T-cell (primary cell): Measurements from ENCODE around the gene ALDH3B1. TPM values are rescaled to one million over a fixed set of nuclear protein-coding genes. Genes with fewer than 3 reads are reported as not detected.

Source experiments
- ATAC-seq, 4 experiments: fragments of 200-7000 bp in 3 of 4; fragments of 150-1000 bp in 1 of 4; cut with Tn5 transposase; replicated peaks in 1 of 4; 1 replicate in 3 of 4; 2 replicates in 1 of 4; pipeline ENCODE4 v1.10.0; 2021; ENCODE audit warnings: moderate library complexity in 3 of 4, mild to moderate bottlenecking in 2 of 4, moderate number of reproducible peaks in 1 of 4
- CTCF ChIA-PET, 2 donors: fragments of 300-600 bp; sonication (Branson Sonifier 250); formaldehyde crosslinking; loops; one replicate each; lab custom pipeline; 2022; ENCODE audit warnings: antibody characterized with exemption in 2 of 2; lab: Charles Lee
- POLR2A ChIA-PET, 2 donors: fragments of 300-600 bp; sonication (Branson Sonifier 250); formaldehyde crosslinking; loops; one replicate each; lab custom pipeline; 2022; ENCODE audit warnings: antibody characterized with exemption in 2 of 2; lab: Charles Lee
- DNase-seq, 35 experiments: peaks; one replicate each; pipeline versions ENCODE4 v3.0.0 to v3.0.0-alpha.2; 2013 to 2023
- H3K27ac ChIP-seq: one replicate; pipeline ENCODE4 v1.5.1; 2013; ENCODE audit warnings: low read length
- H3K27me3 ChIP-seq, 2 experiments: replicated peaks in 1 of 2; 1 replicate in 1 of 2; 2 replicates in 1 of 2; pipeline versions ENCODE4 v1.6.1 to v1.7.0; 2013; ENCODE audit warnings: low read length in 1 of 2, mixed read lengths in 1 of 2; ENCODE audit not compliant: control insufficient read depth in 2 of 2, insufficient read depth in 2 of 2; ENCODE audit errors: extremely low read depth in 1 of 2
- H3K36me3 ChIP-seq, 2 donors: 1 replicate in 1 of 2; 2 replicates in 1 of 2; pipeline versions ENCODE4 v1.6.1 to v1.7.0; 2013; ENCODE audit warnings: low read length in 1 of 2; ENCODE audit not compliant: control insufficient read depth in 2 of 2, insufficient read depth in 1 of 2; ENCODE audit errors: extremely low read depth in 1 of 2
- H3K4me1 ChIP-seq, 2 experiments: 1 replicate in 1 of 2; 2 replicates in 1 of 2; pipeline versions ENCODE4 v1.6.1 to v1.7.0; 2013; ENCODE audit warnings: low read length in 2 of 2, mixed read lengths in 1 of 2; ENCODE audit not compliant: insufficient read depth in 2 of 2, control insufficient read depth in 1 of 2; ENCODE audit errors: extremely low read depth in 1 of 2
- H3K4me3 ChIP-seq, 2 donors: 1 replicate in 1 of 2; 2 replicates in 1 of 2; pipeline versions ENCODE4 v1.5.1 to v1.7.0; 2013; ENCODE audit warnings: mild to moderate bottlenecking in 2 of 2, low read length in 1 of 2, moderate library complexity in 1 of 2; ENCODE audit not compliant: control insufficient read depth in 1 of 2; ENCODE audit errors: extremely low read depth in 1 of 2
- H3K9me3 ChIP-seq: 2 replicates; pipeline ENCODE4 v1.7.0; 2013
- H3K27ac Mint-ChIP-seq, 2 donors: one replicate each; pipeline ENCODE4 v1.8.0; 2020 to 2021; ENCODE audit warnings: mild to moderate bottlenecking in 2 of 2, mixed read lengths in 2 of 2
- H3K27me3 Mint-ChIP-seq, 2 donors: one replicate each; pipeline ENCODE4 v1.8.0; 2021 to 2022; ENCODE audit warnings: mixed read lengths in 2 of 2
- H3K36me3 Mint-ChIP-seq: one replicate; pipeline ENCODE4 v1.8.0; 2021; ENCODE audit warnings: mixed read lengths
- H3K4me1 Mint-ChIP-seq, 3 donors: one replicate each; pipeline ENCODE4 v1.8.0; 2020 to 2022; ENCODE audit warnings: mixed read lengths in 3 of 3, mild to moderate bottlenecking in 1 of 3
- H3K4me3 Mint-ChIP-seq, 3 donors: one replicate each; pipeline ENCODE4 v1.8.0; 2020 to 2022; ENCODE audit warnings: mild to moderate bottlenecking in 3 of 3, mixed read lengths in 3 of 3, moderate library complexity in 3 of 3
- H3K9me3 Mint-ChIP-seq, 3 donors: one replicate each; pipeline ENCODE4 v1.8.0; 2020 to 2022; ENCODE audit warnings: mixed read lengths in 3 of 3
- WGBS: methylation state at CpG from one replicate; pipeline ENCODE4 v1.1.5; 2013; ENCODE audit warnings: missing lambda C conversion rate; ENCODE audit not compliant: insufficient coverage; 5-methylcytosine and 5-hydroxymethylcytosine counted together
- total RNA-seq, 35 experiments: library from RNA in 6 of 35; stranded (reverse) in 6 of 35; fragments of 120-200 nt in 1 of 35; gene quantifications; one replicate each; pipeline versions ENCODE4 v1.2.1 to v1.2.4 and lab custom pipeline; 2013 to 2026

Gene ALDH3B1
- total RNA-seq, 5 donors from 2014 or later (not counting 1 experiment from before 2014, with no cell fraction given), result 0.20 to 0.53 (median 0.25) TPM

DNA sequence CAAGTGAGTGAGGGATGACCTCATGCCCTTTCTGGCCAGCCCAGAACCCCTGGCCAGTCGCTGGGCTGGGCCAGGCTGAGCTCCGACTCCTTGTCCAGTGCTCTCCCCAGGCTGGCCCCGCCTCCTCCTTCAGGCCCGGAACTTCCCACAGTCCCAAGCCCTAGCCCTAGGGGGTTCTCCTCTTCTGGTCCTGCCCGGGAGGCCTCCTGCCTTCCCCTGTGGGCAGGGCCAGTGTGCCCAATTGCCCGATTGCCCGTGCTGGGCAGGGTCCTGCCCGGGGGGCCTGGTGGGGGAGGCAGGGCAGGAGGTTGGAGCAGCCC, 32.9 kb downstream of the ALDH3B1 start:
- Histone ChIP-seq H3K4me3 (no peak overlapping the region), H3K27ac (no peak overlapping the region), H3K9me3 (no peaks in the 10 kb centered on the region), H3K4me1 (peaks cover 4 to 48% of the 10 kb centered on the region in 2 experiments), H3K36me3 (peaks cover 6 to 50% of the 10 kb centered on the region in 2 donors), H3K27me3 (no peaks in the 10 kb centered on the region)
- Mint-ChIP-seq H3K9me3 (no peaks in the 10 kb centered on the region), H3K4me3 (no peak overlapping the region), H3K27ac (no peak overlapping the region), H3K4me1 (peaks cover 12 to 16% (median 12%) of the 10 kb centered on the region in 3 donors), H3K36me3 (peaks cover 3% of the 10 kb centered on the region), H3K27me3 (no peaks in the 10 kb centered on the region)
- ChIA-PET POLR2A (no interaction called here), CTCF (no interaction called here)
- ATAC-seq (no peak), DNase-seq (no peak)
- 92% methylated on average over 3 of the region's 8 CpGs for WGBS

DNA sequence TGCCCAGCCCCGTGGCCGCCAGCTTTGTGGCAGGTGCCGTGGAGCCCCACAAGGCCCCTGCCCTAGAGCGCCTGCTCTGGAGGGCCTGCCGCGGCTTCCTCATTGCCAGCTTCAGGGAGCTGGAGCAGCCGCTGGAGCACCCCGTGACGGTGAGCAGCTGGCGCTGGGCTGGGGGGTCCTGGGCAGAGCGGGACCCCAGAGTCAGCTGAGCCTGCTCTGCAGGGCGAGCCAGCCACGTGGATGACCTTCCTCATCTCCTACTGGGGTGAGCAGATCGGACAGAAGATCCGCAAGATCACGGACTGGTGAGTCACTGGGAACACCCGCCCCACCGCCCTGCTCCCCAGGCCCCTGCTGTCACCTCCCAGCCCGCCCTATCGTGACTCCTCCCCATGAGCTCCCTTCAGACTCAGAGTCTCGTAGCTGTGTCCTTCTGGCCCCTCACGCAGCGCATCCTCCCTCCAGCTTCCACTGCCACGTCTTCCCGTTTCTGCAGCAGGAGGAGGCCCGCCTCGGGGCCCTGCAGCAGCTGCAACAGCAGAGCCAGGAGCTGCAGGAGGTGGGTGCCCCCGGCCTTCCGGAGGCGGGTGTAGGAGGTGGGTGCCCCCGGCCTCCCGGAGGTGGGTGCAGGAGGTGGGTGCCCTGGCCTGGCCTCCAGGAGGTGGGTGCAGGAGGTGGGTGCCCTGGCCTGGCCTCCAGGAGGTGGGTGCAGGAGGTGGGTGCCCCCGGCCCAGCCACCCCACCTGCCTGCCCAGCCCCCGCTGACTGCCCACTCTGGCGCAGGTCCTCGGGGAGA, 33.4 kb downstream of the ALDH3B1 start:
- H3K4me3 Mint-ChIP-seq, result no peak overlapping the region
- H3K36me3 Mint-ChIP-seq, result peaks cover 3% of the 10 kb centered on the region
- DNase-seq (no peak), ATAC-seq (no peak)
- ChIA-PET CTCF (no interaction called here), POLR2A (interaction anchor here in 1 of 2 donors (0.7 kb wide), 1 partner anchor 80 kb away, joined by 6 read pairs; no protein-coding TSS in a partner anchor)
- H3K9me3 ChIP-seq, result no peaks in the 10 kb centered on the region
- H3K4me1 ChIP-seq, result peaks cover 2 to 43% of the 10 kb centered on the region in 2 experiments
- no peak overlapping the region for H3K27ac Mint-ChIP-seq
- H3K27ac ChIP-seq, result no peak overlapping the region
- peaks cover 6 to 53% of the 10 kb centered on the region in 2 donors for H3K36me3 ChIP-seq
- WGBS, result 93% methylated on average over 28 of the region's 36 CpGs
- H3K4me3 ChIP-seq, result no peak overlapping the region
- H3K9me3 Mint-ChIP-seq, result no peaks in the 10 kb centered on the region
- no peaks in the 10 kb centered on the region for H3K27me3 ChIP-seq
- H3K4me1 Mint-ChIP-seq, result peaks cover 12 to 16% (median 12%) of the 10 kb centered on the region in 3 donors
- H3K27me3 Mint-ChIP-seq, result no peaks in the 10 kb centered on the region

DNA sequence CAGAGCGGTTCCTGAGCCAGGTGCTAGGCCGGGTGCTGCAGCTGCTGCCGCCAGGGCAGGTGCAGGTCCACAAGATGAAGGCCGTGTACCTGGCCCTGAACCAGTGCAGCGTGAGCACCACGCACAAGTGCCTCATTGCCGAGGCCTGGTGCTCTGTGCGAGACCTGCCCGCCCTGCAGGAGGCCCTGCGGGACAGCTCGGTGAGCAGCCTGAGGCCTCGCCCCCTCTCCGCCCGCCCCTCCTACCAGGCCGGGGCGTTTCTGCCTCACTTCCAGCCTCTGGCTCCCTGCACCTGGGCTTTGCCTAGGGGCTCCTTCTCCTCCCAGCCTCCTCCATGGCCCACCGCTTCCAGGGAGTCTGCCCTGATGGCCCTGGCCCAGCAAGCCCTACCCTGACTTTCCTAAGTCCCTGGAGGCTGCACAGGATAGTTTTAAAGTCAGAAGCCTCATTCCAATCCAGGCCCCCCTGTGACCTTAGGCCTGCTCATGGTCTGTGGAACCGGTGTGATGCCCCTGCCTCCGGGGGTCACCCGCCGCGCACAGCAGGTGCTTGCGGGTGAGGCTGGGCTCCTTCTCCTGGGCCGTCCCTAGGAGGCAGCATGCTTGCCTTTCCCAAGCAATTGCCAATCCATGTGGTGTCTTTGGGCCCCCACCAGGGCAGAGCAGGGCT, 34.2 kb downstream of the ALDH3B1 start:
- POLR2A ChIA-PET, result interaction anchor here in 1 of 2 donors (0.7 kb wide), 1 partner anchor 81 kb away, joined by 6 read pairs; no protein-coding TSS in a partner anchor
- no peaks in the 10 kb centered on the region for H3K27me3 Mint-ChIP-seq
- H3K36me3 Mint-ChIP-seq, result peaks cover 3% of the 10 kb centered on the region
- Histone ChIP-seq H3K4me3 (no peak overlapping the region), H3K27ac (no peak overlapping the region), H3K27me3 (no peaks in the 10 kb centered on the region), H3K4me1 (peaks cover 2 to 37% of the 10 kb centered on the region in 2 experiments), H3K9me3 (no peaks in the 10 kb centered on the region), H3K36me3 (peaks cover 12 to 60% of the 10 kb centered on the region in 2 donors)
- no peak overlapping the region for H3K4me3 Mint-ChIP-seq
- H3K27ac Mint-ChIP-seq, result no peak overlapping the region
- ATAC-seq (no peak), DNase-seq (no peak)
- peaks cover 12 to 16% (median 12%) of the 10 kb centered on the region in 3 donors for H3K4me1 Mint-ChIP-seq
- 94% methylated on average over 23 of the region's 24 CpGs for WGBS
- CTCF ChIA-PET, result no interaction called here
- H3K9me3 Mint-ChIP-seq, result no peaks in the 10 kb centered on the region

DNA sequence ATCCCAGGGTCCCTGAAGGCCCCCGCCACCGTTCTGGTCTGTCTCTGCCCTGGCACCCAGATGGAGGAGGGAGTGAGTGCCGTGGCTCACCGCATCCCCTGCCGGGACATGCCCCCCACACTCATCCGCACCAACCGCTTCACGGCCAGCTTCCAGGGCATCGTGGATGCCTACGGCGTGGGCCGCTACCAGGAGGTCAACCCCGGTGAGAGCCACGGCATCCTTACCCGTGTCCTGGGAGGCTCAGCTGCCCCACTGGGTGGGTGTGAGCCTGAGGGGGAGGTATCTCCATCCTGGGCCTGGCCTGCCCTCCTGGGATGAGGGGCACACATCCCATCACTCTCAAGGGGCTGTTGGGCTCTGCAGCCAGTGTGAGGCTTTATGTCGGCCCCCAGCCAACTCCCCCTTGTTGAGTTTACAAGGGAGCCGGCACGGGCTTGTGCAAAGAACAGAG, 34.8 kb downstream of the ALDH3B1 start:
- 93% methylated on average over 3 of the region's 18 CpGs for WGBS
- H3K36me3 Mint-ChIP-seq, result peaks cover 3% of the 10 kb centered on the region
- peaks cover 2 to 30% of the 10 kb centered on the region in 2 experiments for H3K4me1 ChIP-seq
- DNase-seq (no peak), ATAC-seq (no peak)
- H3K27ac ChIP-seq, result no peak overlapping the region
- peaks cover 9 to 14% (median 11%) of the 10 kb centered on the region in 3 donors for H3K4me1 Mint-ChIP-seq
- H3K9me3 ChIP-seq, result no peaks in the 10 kb centered on the region
- H3K27me3 Mint-ChIP-seq, result no peaks in the 10 kb centered on the region
- H3K27me3 ChIP-seq, result no peaks in the 10 kb centered on the region
- H3K27ac Mint-ChIP-seq, result no peak overlapping the region
- H3K9me3 Mint-ChIP-seq, result no peaks in the 10 kb centered on the region
- POLR2A ChIA-PET, result no interaction called here
- H3K4me3 Mint-ChIP-seq, result no peak overlapping the region
- CTCF ChIA-PET, result interaction anchor here in 1 of 2 donors (0.7 kb wide), 1 partner anchor 141 kb away, joined by 3 read pairs; no protein-coding TSS in a partner anchor
- peaks cover 15 to 67% of the 10 kb centered on the region in 2 donors for H3K36me3 ChIP-seq
- no peak overlapping the region for H3K4me3 ChIP-seq

DNA sequence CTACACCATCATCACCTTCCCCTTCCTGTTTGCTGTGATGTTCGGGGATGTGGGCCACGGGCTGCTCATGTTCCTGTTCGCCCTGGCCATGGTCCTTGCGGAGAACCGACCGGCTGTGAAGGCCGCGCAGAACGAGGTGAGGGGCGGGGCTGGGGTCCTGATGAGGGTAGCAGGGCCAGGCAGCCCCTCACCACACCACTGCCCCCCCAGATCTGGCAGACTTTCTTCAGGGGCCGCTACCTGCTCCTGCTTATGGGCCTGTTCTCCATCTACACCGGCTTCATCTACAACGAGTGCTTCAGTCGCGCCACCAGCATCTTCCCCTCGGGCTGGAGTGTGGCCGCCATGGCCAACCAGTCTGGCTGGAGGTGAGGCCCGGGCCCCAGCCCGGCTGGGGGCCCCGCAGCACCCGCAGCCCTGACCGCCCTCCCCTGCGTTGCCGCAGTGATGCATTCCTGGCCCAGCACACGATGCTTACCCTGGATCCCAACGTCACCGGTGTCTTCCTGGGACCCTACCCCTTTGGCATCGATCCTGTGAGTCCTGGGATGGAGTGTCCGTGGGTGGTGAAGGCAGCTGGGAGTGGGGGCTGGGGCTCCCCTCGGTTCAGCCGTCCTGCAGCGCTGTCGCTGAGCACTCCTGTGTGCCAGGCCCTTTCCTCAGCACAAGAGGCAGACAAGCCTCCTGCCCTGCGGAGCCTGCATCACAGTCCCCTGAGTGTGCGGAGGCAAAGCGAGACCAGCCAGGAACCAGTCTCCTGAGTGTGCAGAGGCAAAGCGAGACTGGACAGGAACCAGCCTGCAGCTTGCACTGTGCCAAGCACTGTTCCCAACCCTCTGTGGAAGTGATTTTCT, 37.5 kb downstream of the ALDH3B1 start:
- Mint-ChIP-seq H3K36me3 (peaks cover 16% of the 10 kb centered on the region), H3K27me3 (no peaks in the 10 kb centered on the region), H3K9me3 (no peaks in the 10 kb centered on the region), H3K4me1 (no peaks in the 10 kb centered on the region), H3K27ac (no peak overlapping the region), H3K4me3 (no peak overlapping the region)
- Histone ChIP-seq H3K27ac (no peak overlapping the region), H3K36me3 (peaks cover 31 to 86% of the 10 kb centered on the region in 2 donors), H3K9me3 (no peaks in the 10 kb centered on the region), H3K27me3 (no peaks in the 10 kb centered on the region), H3K4me1 (peaks cover 0 to 4% of the 10 kb centered on the region in 2 experiments), H3K4me3 (no peak overlapping the region)
- CTCF ChIA-PET, result no interaction called here
- no peak for ATAC-seq
- WGBS, result 96% methylated on average over 29 of the region's 37 CpGs
- POLR2A ChIA-PET, result no interaction called here
- no peak for DNase-seq
